Choroid plexus epithelial cell (primary cell): ENCODE data around the gene SLC9A8.
A peak's percentile ranks its signal among the peaks of the same experiment; 100 is the strongest.

Source experiments
- DNase-seq: peaks from one replicate; pipeline ENCODE4 v3.0.0-alpha.2; 2010; ENCODE audit warnings: low read depth
- H3K4me3 ChIP-seq: 2 replicates; pipeline ENCODE4 v1.5.1; 2011; ENCODE audit warnings: low read depth, mild to moderate bottlenecking, control low read depth, low read length, moderate library complexity
- CTCF ChIP-seq: conservative IDR thresholded peaks from 2 replicates; pipeline ENCODE4 v1.5.1; 2011; ENCODE audit warnings: low read depth, mild to moderate bottlenecking, control low read depth, inconsistent platforms, low read length, moderate library complexity

The SLC9A8 gene

DNA sequence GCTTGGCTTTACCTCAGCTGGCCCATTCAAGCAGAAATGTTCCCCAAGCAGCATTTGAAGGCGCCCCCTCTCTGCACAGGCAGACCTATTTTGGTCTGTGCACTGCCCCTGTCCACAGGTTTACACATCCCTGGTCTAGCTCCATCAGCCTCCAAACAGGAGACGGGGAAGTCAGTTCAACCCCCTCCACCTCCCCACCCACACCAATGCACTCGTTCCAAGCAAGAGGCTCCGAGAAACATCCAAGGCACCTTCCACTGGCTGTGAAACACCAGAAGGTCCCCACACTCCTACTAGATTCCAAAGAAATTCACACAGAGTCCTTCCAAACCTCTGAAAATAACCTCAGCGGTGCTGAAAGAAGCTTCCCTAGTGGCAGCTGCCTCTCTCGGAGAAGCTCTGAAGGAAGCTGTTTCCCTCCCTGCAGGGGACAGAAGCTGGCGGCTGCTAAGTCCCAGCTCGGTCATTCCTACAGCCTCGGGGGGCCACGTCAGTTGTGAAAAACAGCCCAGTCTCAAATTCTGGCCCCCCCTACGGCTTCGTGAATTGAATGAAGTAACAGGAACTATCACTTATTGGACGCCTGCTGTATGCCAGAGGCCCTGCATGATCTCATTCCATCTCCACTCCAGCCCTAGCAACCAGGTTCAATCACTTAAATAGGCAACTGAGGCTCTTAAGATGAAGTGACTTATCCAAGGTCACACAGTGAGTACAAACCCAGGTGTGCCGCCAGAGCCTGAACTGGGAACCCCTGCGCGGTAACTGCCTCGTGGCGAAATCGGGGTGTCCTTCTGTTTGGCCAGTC is 101.9 kb downstream of the SLC9A8 start:
- DNase-seq, result no peak
- peak; percentile 13 for TF ChIP-seq CTCF
- peak overlapping the region; percentile 98 for H3K4me3 ChIP-seq

- no peak for TF ChIP-seq CTCF
- peak overlapping the region; percentile 98 for H3K4me3 ChIP-seq
- DNase-seq, result no peak
Measured at GRCh38 chr20:49915118-49915379, 102.4 kb downstream of the SLC9A8 start.

- TF ChIP-seq CTCF, result no peak
- peak; percentile 97 for DNase-seq
- peak within 1 kb of the TSS; percentile 98 for H3K4me3 ChIP-seq
Measured at GRCh38 chr20:49915380-49916145, 102.9 kb downstream of the SLC9A8 start, which contains the start of gene SPATA2. SPATA2 (minus strand) TSS chr20:49915529; CDS start chr20:49908490, 7,039 bp downstream.

DNA sequence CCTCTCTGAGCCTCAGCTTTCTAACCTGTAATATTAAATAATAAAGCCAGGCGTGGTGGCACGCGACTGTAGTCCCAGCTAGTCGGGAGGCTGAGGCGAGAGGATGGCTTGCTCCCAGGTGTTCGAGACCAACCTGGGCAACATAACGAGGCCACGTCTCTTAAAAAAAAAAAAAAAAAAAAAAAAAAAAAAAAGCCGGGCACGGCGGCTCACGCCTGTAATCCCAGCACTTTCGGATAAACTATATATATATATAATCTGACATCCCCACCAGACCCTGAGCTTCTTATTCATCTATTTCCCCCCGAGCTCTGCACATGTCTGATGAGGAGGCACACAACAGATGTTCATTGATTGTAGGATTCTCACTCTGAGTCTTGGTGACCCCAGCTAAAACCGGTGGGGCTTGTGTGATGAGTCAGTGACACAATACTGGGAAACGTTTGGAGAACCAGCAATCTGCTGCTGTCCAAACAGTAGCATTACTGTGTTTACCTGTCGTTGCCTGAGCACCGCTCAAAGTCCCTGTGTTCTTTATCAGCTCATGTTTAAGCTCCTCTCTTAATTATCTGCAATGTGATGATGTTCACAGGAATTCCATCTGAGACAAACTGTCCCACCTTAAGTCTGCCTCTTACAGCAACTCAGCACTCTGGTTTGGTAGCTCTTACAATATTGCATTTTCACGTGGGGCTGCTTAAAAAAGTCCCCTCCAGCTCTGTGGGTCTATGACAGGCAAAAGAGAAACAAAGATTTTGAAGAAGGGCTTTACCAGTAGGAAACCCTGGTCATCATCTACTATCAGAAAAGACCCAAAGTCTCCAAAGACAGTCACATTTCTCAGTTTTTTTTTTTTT is 103.7 kb downstream of the SLC9A8 start:
- peak; percentile 24 for DNase-seq
- no peak for TF ChIP-seq CTCF
- peak overlapping the region; percentile 98 for H3K4me3 ChIP-seq

GRCh38 chr20:49918446-49918845 is 105.8 kb downstream of the SLC9A8 start:
- no peak for TF ChIP-seq CTCF
- no peak overlapping the region for H3K4me3 ChIP-seq
- no peak for DNase-seq

GRCh38 chr20:49919009-49919408 is 106.4 kb downstream of the SLC9A8 start:
- TF ChIP-seq CTCF, result no peak
- no peak overlapping the region for H3K4me3 ChIP-seq
- DNase-seq, result no peak
